PFSK-1 (cell line): Measurements from ENCODE around the gene EVI5L.

Source experiments
- FOXP2 ChIP-seq: optimal IDR thresholded peaks from 2 replicates; pipeline ENCODE3; 2011; ENCODE audit warnings: borderline replicate concordance, control low read depth, inconsistent platforms; ENCODE audit not compliant: insufficient read depth; ENCODE audit errors: extremely low read length, extremely low read depth
- POLR2AphosphoS5 ChIP-seq: IDR thresholded peaks from 2 replicates; pipeline ENCODE4 v1.6.1; 2012; ENCODE audit warnings: low read depth, mild to moderate bottlenecking, control low read depth, low read length, moderate library complexity
- REST ChIP-seq, 2 experiments: IDR thresholded peaks; 2 replicates each; pipeline versions ENCODE4 v1.6.1 to v1.8.0; 2011 to 2012; ENCODE audit warnings: low read depth in 2 of 2, low read length in 2 of 2, control low read depth in 1 of 2, inconsistent platforms in 1 of 2, mild to moderate bottlenecking in 1 of 2, moderate library complexity in 1 of 2; ENCODE audit not compliant: insufficient read depth in 1 of 2
- SIN3A ChIP-seq: IDR thresholded peaks from 2 replicates; pipeline ENCODE4 v1.6.1; 2012; ENCODE audit warnings: mild to moderate bottlenecking, low read length, moderate library complexity, borderline replicate concordance; ENCODE audit not compliant: insufficient read depth
- TAF1 ChIP-seq: IDR thresholded peaks from 2 replicates; pipeline ENCODE4 v1.6.1; 2012; ENCODE audit warnings: low read length, control low read depth, borderline replicate concordance; ENCODE audit not compliant: insufficient read depth

The EVI5L gene

DNA sequence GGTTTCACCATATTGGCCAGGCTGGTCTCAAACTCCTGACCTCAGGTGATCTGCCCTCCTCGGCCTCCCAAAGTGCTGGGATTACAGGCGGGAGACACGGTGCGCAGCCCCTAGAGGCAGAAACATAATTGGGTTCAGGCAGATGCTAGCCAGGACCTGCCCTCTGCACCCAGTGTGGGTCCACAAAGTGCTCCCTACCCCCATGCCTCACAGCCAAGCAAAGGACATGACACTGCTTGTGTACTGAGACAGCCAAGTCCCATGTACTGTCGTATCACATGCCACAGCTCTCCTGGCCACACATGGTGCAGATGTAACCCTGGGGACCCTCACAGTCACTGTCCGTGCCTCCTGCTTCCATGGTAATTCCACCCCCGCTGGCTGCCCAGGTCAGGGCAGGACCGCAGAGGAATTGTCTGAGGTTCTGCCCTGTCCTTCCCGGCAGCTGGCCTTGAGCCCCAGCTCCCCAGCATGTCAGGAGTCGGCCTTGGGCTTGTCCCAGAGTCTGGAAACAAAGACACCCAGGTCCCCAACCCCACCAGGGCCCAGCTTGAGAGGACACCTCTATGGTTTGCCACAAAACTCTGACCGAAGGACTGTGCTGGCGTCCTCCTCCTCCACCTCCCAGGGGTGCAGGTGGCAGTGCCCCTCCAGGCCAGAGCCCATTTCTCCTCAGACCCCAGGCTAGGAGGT lies 36.5 kb downstream of the EVI5L start:
- TF ChIP-seq TAF1 = no peak
- no peak for TF ChIP-seq SIN3A
- no peak for TF ChIP-seq FOXP2
- TF ChIP-seq POLR2AphosphoS5 = no peak

- TF ChIP-seq SIN3A = no peak
- no peak for TF ChIP-seq POLR2AphosphoS5
- TF ChIP-seq REST (IDR thresholded peaks at IDR 0.05; ENCODE audit: insufficient read depth in 1 of 2, low read depth in 2 of 2, low read length in 2 of 2) = no peak
- no peak for TF ChIP-seq FOXP2
- no peak for TF ChIP-seq TAF1
These were observed 37.2 kb downstream of the EVI5L start for GRCh38 chr19:7867092-7867844.

- TF ChIP-seq FOXP2 (no peak), REST (IDR thresholded peaks at IDR 0.05; ENCODE audit: insufficient read depth in 1 of 2, low read depth in 2 of 2, low read length in 2 of 2) (no peak), TAF1 (no peak), SIN3A (no peak), POLR2AphosphoS5 (no peak)
These were observed 38.3 kb downstream of the EVI5L start for GRCh38 chr19:7868326-7868670.

- TF ChIP-seq REST (IDR thresholded peaks at IDR 0.05; ENCODE audit: insufficient read depth in 1 of 2, low read depth in 2 of 2, low read length in 2 of 2) (no peak), POLR2AphosphoS5 (no peak), FOXP2 (peak; percentile 88)
These were observed 38.8 kb downstream of the EVI5L start for GRCh38 chr19:7868671-7869452.

DNA sequence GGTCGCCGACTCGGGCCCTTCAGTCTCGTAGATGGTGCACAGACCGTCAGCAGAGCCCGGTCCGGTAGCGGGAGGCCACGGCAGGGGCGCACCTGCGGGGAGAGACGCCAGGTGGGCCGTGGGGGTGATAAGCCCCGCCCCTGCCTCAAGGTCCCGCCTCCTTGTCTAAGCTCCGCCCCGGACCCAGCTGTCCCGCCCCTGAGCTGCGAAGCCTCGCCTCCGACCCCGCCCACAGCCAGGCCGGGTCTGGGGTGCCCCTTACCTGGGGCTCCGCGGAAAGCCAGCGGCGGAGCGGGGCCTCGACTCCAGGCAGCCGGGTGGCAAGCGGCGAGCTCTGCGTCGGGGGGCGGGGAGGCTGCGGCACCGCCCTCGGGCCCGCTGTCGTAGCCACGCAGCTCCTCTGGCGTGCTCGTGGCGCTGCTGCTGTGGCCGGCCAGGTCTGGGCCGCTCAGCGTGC lies 39.5 kb downstream of the EVI5L start:
- TF ChIP-seq TAF1 (no peak), SIN3A (0 out of 2 replicates have a peak, but pooled peaks have one; percentile 29), FOXP2 (peak; percentile 4)
